Thyroid gland (tissue), 4 donors: ENCODE results near the gene IRAK3.

Experiments
- CTCF ChIP-seq, 6 experiments: fragments of 200-600 bp in 3 of 6; fragments of 450-650 bp in 3 of 6; sonication (generic) in 3 of 6; IDR thresholded peaks; one replicate each; pipeline ENCODE4 v1.5.1; 2016 to 2019; ENCODE audit warnings: antibody characterized with exemption in 6 of 6, mild to moderate bottlenecking in 2 of 6, inconsistent platforms in 1 of 6, moderate library complexity in 1 of 6
- POLR2A ChIP-seq, 2 donors: fragments of 450-650 bp; IDR thresholded peaks; one replicate each; pipeline ENCODE4 v1.6.1; 2017; ENCODE audit warnings: antibody characterized with exemption in 2 of 2, mild to moderate bottlenecking in 2 of 2, moderate library complexity in 1 of 2

- TF ChIP-seq CTCF (IDR thresholded peaks at IDR 0.05) (no peak), POLR2A (IDR thresholded peaks at IDR 0.05) (no peak)
Measured at GRCh38 chr12:66206141-66206540, 17.1 kb downstream of the IRAK3 start.
